Erythroblast (primary cell): ENCODE results near the gene FAM110D.
A peak's percentile ranks its signal among the peaks of the same experiment; 100 is the strongest.

Experiments used
- GATA1 ChIP-seq: IDR thresholded peaks from 2 replicates; pipeline ENCODE4 v1.6.1; 2011; ENCODE audit warnings: low read depth, mild to moderate bottlenecking, control low read depth, low read length, moderate library complexity
- POLR2A ChIP-seq: IDR thresholded peaks from 2 replicates; pipeline ENCODE4 v1.6.1; 2011; ENCODE audit warnings: mild to moderate bottlenecking, low read length

DNA sequence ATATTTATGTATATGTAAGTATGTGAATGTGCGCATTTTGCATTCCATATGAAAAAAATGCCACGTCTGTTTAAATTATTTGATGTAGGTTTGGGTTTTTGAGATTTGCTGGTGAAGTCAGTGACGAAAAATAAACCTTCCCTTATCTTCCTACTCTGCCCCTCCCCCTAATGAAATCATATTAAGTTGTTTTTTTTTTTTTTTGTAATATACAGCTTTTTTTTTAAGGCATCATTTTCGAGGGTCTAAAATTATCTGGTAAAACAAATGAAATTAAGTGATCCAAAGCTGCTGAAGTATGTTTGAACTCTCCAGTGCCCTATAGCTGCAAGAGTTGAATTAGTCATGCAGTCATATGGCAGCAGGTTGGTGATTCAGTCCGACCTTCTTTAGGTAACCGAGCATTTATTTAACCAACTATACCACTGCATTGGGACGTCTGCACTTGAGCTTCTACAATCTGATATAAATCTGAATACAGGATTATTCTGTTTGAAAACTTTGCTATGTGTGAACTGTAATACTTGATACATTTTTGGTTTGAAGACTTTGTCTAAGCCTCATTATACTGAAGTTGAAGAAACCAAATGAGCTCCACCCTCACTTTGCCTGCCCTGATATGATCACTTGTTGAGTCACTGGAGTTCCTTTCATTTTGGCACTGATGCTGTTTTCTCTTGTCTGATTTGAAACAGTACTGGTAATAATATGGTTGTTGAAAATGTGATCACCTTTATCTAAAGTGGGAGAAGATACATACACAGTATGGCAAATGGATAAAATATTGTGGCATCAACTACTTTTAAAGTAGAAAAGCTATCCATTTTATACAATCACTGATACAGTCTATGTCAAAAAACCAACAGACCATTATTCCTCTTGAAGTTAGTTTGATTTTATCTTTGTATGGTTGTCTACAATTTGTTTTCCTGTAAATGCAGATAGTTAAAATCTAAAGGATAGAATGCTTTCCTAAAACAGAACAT is 35.6 kb upstream of the FAM110D start:
- TF ChIP-seq POLR2A (peak; percentile 65), GATA1 (peak; percentile 19)
